Astrocyte of the cerebellum (primary cell): ENCODE measurements around the gene PTPRJ.

ENCODE experiments used
- DNase-seq: peaks from one replicate; pipeline ENCODE4 v3.0.0-alpha.2; 2011; ENCODE audit warnings: low read depth
- H3K4me3 ChIP-seq: 2 replicates; pipeline ENCODE4 v1.5.1; 2011; ENCODE audit warnings: mild to moderate bottlenecking, low read depth, low read length, moderate library complexity
- in situ Hi-C: cut with HindIII; loops from 2 replicates; pipeline ENCODE4 v1.10.0; 2017; ENCODE audit warnings: low sequenced_read_pairs
- TF ChIP-seq, protein P1 (sequence below): IDR thresholded peaks from 2 replicates; pipeline ENCODE4 v1.5.1; 2012; ENCODE audit warnings: low read length, low read depth, moderate library complexity, mild to moderate bottlenecking; ENCODE audit errors: missing control alignments

Gene PTPRJ

DNA sequence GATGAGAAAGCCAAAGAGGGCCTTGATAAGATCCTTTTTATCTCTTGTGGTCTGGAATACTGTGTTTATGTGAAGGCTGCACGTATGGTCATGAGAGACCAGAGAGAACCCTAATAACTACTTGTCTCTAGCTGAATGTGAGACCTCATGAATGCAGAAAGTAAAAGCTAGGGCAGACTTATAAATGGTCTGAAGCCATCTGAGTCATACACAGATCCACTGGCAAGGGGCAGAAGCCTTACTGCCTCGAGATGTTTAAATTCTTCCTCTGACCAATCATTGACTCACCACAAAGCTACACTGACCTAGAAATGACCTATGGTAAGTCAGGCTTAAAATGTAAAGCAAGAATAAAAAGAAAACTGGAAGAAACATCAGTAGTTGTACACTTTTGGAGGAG, 213.5 kb downstream of the PTPRJ start:
- TF ChIP-seq, protein P1, sequence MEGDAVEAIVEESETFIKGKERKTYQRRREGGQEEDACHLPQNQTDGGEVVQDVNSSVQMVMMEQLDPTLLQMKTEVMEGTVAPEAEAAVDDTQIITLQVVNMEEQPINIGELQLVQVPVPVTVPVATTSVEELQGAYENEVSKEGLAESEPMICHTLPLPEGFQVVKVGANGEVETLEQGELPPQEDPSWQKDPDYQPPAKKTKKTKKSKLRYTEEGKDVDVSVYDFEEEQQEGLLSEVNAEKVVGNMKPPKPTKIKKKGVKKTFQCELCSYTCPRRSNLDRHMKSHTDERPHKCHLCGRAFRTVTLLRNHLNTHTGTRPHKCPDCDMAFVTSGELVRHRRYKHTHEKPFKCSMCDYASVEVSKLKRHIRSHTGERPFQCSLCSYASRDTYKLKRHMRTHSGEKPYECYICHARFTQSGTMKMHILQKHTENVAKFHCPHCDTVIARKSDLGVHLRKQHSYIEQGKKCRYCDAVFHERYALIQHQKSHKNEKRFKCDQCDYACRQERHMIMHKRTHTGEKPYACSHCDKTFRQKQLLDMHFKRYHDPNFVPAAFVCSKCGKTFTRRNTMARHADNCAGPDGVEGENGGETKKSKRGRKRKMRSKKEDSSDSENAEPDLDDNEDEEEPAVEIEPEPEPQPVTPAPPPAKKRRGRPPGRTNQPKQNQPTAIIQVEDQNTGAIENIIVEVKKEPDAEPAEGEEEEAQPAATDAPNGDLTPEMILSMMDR = no peak
- in situ Hi-C loops = no loop called here
- H3K4me3 ChIP-seq = no peak overlapping the region
- no peak for DNase-seq

DNA sequence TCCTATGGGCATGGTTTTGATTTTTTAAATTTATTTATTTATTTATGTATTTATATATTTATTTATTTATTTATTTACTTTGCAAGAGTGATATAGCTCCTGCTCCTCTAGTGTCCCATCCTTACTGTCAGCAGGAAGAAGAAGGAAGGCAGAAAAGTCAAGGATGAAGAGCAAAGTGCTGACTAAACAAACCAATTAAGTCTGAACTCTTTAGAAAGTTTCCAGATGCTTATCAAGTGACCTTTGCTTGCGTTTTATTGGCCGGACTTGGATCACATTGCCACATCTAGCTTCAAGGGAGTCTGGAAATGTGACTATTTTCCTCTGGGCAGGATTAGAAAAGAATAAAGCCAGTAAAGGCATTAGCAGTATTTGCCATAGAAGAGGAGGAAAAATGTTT, 227.5 kb downstream of the PTPRJ start:
- no peak overlapping the region for H3K4me3 ChIP-seq
- in situ Hi-C loops = no loop called here
- TF ChIP-seq, protein P1 = no peak
- DNase-seq = no peak

DNA sequence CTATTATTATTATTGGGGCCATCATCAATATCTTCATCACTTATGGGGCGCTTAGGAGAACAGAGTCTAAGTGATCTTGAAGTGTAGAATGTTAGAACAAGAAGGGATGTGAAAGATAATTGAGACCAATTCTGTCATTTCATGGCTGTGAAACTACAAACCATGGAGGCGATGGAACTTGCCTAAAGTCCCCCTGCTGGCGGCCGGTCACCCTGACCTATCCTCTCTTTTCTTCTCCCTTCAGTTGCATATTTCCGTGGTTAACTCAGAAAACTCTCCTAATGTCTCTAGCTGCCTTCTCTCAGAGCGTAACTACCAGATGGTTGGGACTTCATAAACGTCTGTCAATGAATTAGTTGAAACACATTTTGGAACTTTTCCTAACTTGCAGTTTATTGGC, 229.7 kb downstream of the PTPRJ start:
- TF ChIP-seq, protein P1 = no peak
- no peak overlapping the region for H3K4me3 ChIP-seq
- in situ Hi-C loops = no loop called here
- DNase-seq = no peak

DNA sequence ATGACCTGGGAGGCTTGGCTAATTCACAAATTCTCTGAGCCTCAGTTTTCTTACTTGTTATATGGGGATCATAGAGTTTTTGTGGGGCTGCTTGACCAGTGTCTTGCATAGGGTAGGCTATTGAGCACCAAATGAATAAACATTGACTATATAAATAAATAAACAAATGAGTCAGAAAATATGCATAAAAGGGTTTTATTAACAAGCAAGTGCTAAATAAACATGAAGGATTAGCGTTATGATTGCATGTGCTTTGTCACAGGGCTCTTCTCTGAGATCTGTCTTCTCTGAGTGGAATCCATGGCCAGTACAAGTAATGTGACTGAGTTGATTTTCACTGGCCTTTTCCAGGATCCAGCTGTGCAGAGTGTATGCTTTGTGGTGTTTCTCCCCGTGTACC, 236.2 kb downstream of the PTPRJ start, which contains the start of gene OR4B1:
Gene OR4B1, plus strand, starts transcription at position 301 of the 400 bp plus-strand sequence. Its CDS starts 0 bp downstream, at position 301.
- DNase-seq = no peak
- TF ChIP-seq, protein P1 = no peak
- in situ Hi-C loops = no loop called here
- no peak within 1 kb of the TSS for H3K4me3 ChIP-seq
